Measurements from ENCODE around the gene MRPL28.
"Not testable (repeated sequence)": the region's sequence is repeated elsewhere in the genome, so short reads cannot be mapped to it uniquely, and the experiment has no call there.

Gene MRPL28

DNA sequence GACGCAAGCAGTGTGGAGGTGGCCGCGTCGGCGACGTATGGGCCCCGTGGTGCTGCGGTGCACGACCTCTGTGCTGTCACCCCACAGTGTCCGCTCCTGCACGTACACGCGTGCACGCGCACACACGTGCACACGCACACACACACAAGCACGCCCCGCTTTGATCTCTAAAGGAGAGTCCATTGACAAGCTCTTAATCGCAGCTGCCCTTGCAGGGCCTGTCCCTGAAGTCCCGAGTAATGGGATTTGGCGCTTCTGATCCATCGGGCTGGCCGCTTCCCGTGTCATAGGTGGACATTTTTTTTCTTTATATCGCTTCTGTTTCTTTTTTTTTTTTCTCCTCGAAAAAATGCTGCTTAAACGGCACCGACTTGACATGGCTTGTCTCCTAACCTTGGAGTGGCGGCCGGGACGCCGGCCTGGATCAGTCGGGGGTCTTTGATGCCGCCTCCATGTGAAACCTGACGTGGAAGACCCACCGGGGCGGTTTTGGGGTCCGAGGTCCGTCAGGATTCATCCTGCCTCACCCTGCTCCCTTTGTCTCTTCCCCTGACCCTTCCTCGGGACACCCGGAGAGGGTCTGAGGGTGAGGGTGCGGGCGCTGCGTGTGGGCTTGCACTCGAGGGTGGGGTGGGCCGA, 9.5 kb downstream of the MRPL28 start:
- no peak for DNase-seq (ENCODE audit: low read depth in 2 of 2)

DNA sequence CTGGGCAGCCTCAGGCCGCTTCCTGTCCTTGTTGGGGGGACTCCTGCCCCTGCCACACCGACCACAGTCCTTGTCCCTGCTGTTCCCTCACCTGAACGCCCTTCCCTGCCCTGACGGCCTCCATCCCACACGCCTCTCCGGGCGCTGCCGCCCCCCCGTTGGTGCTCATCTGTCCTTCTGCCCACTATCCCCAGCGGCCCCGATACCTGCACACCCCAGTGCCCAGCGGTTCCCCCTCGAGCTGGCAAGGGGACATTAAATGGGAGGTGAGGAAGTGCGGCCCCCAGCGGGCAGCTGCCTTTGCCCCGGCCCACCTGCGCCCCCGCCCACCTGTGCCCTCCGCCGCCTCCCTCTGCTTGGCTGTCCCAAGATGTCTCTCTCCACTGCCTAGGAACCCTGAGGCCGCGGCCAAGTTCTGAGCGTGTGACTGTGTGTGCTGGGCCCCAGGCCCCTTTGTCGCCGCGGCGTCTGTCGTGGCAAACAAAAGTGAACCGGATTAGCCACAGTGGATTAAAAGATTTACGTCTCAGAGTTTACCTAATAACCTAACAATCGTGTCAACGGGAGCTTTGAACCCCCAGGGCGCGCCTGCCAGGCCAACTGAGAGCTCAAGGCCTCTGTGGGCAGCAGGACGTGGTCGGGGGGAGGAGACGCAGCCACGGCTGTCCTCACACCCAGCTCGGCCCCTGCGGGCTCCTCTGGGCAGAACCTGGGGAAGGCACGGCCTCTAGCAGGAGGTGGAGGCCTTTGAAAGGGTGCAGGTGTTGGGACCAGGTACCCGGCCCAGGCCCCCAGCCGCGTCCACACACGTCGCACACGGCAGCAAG, 10.3 kb downstream of the MRPL28 start:
- DNase-seq (ENCODE audit: low read depth in 2 of 2), result no peak

DNA sequence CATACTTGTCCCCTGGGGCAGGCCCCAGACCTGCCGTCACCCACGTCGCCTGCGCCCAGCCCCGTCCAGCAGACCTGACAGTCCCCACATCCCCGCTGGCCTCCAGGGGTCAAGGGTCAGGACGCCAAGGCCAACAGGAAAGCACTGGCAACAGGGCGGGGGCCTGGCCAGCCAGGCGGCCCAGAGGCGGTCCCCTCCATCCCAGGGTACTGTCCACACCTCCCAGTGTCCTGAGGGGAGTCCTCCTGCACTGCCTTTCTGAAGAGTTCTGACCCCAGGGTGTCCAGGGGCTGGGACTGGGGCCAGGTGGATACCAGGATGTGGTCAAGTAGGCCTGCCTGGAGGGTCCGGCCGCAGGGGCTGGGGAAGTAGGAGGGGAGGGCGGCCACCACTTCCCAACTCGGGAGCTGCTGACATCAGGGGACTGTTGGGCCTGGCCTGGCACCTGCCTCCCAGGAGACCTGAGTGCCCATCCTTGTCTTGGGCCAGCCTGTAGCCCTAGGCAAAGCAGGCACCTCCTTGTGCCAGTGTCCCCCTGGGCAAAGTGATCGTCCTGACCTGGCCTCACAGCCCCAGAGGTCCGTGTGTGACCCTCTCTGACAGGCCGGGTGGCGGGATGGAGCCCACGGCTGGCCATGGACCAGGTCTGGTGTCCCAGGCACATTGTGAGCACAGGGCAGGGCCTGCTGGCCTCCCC, 11.1 kb downstream of the MRPL28 start:
- DNase-seq (ENCODE audit: low read depth in 2 of 2), result no peak

DNA sequence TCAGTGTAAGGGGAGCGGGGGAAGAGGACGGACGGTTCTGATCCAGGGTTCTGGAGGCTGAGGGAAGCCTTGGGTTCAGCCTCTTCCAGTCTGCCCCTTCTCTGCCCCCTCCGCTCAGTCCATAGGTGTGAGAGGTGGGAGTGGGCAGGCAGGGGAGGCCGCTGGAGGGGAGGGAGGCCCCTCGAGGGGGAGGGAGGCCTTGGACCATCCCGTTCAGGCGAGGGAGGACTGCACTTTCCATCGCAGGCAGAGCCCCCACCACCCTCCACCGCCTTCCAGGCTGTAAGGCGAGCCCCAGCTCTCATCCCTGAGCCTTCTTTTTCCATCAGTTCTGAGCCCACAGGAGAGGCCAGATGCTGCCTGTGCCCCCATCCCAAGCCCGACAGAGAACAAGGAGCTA, 13.6 kb downstream of the MRPL28 start:
- DNase-seq (ENCODE audit: low read depth in 2 of 2), result no peak

DNA sequence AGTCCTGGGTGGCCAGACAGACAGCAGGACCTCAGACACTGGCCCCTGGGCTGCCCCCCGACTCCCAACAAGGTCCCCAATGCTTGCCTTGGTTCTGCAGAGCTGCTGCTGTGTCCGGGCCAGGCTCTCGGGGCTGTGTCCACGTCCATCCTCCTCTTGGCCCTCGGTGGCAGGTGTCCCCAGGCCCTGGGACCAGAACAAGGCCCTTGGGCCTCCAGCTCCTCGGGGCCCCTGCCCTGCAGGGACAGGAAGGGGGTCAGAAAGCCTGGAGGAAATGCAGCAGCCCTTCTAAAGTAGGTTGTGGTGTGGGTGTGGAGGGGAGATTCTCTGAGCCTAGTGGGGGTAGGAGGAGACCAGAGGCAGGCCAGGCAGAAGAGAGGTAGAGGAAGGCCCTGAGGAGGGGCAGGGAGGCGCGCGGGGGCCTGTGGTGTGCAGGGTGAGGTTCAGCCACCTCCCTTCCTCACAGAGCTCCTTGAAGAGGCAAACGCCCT, 15.3 kb downstream of the MRPL28 start:
- no peak for DNase-seq (ENCODE audit: low read depth in 2 of 2)

DNA sequence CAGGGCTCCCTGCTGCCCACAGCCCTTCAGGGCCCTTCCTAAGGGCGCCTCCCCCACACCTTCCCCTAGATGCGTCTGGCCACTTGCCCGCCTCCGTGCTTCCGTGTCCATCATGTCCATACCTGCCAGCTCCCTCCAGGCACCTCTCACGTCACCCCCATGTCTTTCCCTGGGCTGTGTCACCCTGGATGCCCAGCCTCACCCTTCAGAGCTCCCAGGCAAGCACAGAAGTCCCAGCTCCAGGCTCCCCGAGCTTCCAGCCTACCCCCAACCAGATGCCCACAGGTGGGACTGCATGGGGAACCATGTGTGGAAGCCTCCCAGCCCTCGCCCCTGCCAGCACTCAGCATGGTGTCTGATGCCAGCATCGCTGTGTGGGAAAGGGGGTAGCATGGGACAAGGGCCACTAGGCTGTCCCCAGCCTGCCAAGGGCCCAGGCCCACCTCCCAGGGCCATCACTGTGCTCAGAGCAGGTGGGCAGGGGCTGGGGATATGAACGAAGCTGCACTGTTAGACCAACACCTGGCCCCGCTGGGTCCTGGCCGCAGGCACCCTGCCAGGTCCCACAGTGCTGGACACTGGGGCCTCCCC, 16.0 kb downstream of the MRPL28 start:
- DNase-seq (ENCODE audit: low read depth in 2 of 2), result no peak

DNA sequence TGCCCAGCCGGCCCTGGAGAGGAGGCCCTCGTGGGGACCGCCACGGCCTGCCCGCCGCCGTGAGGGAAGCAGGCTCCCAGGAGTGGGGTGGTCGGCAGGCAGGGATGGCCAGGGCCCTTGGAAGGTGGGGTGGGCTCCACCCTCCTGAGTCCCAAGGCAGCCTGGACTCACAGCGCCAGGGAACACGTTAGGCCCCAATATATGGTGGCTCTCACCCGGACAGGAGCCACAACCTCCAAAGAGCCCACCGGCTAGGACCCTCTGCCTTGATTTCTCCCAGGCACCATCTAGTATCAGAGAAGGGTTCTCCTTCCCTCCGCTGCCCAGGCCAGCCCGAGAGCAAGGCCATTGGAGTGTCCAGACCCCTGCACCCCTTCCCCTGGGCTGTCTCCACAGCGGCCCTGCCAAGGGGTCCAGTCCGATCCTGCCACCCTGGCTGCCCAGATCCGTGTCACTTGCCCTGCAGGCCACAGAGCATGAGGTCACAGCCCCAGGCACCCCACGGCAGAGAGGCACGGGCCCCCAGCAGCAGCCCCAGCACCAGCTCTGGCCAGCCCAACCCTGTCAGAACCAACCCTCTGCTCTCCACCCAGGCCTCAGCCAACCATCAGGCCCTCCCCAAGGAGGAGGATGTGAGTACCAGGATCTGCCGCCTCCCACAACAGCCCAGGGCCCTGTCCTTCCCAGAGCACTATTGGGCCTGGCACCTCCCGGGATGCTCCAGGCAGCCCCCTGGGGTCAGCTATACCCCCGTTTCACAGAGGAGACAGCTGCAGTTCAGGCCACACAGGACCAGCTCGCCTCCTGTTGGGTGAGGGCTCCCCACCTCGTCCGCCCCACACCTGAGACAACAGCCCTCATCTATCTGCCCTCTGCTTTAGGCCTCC, 16.7 kb downstream of the MRPL28 start:
- no peak for DNase-seq (ENCODE audit: low read depth in 2 of 2)

DNA sequence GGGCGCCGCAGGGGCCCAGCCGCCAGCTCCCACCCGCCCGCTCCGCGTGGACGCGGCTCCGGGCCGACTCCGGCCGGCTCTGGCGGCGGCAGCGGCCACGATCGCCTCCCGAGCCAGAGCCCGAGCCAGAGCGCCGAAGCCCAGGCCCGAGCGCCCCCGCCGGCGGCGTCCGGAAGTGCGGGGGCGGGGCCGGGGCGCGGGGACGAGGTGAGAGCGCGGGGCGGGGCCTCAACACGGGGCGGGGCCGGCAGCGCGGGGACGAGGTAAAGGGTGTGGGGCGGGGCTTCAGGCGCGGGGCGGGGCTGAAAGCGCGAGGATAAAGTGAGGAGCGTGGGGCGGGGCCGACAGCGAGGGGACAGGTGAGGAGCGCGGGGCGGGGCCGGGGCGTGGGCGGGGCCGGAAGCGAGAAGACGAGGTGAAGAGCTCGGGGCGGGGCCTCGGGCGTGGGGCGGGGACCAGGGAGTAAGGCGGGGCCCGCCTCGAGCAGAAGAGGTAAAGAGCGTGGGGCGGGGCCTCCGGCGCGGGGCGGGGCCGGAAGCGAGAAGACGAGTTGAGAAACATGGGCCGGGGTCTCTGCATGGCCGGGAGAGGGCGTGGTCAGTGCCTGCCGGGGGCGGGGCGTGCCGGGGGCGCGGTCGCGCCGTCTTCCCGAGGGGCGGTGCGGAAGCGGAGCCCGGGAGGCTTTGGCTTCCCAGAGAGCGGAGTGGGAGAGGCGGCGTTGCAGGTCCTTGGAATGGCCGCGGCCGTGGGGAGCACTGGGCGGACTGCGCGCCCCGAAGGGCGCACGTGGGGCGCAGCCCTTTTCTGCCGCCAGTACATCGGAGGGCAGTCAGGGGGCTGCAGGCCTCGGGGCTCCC, 17.6 kb downstream of the MRPL28 start, which contains the start of gene AXIN1:
Gene AXIN1 (minus strand): TSS at position 177 of the 857 bp plus-strand sequence. CDS start 5,698 bp downstream, outside the sequence.
- peak; percentile 100 for DNase-seq (ENCODE audit: low read depth in 2 of 2)

DNA sequence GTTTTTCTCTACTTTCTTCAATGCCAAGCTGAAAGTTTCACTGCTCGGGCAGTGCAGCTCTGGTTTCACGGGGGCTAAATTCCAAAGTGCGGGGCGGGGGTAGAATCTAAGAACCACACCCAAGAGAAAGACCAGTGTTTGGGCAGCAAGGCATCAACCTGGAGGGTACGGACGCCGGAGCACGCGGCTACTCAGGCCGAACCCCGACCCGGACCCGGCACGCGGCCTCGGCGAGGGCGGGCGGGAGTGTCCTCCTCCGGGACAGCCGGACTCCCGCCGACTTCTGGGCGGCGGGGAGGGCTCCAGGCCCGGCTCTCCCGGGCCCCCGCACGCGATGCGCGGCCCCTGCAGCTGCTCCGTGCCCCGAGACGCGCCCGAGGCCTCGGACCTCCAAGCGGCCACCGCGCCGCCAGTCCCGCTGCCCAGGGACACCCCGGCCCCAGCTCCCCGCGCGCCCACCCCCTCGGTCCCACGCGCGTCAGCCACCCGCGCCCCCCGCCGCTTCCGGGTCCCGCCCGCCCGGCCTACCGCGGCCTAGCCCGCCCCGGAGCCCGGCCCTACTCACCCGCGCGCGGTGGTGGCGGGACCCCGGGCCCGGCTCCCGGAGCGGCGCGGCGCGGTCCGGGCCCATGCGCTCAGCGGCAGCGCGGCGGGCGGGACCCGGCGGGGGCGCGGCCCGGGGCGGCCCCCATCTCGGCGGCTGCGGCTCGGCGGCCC, 18.4 kb downstream of the MRPL28 start:
- peak; percentile 15 to 38 for DNase-seq (ENCODE audit: low read depth in 2 of 2)

DNA sequence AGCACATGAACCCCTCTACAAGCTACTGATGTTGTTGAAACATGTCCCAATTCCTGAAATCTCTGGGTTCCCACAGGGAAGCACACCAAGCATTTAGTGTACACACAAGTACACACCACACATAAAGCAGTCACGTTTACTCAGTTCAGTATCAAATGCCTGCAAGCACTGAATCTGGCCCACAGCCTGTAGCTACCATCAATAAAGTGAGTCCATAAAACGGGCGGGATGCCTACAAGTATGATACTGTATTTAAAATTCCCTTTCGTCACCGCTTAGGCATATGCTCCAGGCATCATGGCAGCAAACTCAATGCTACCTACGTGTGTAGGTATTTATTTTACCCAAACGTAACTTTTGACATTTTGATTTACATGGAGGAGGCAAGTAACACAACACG, 20.1 kb downstream of the MRPL28 start:
- DNase-seq (ENCODE audit: low read depth in 2 of 2), result no peak

DNA sequence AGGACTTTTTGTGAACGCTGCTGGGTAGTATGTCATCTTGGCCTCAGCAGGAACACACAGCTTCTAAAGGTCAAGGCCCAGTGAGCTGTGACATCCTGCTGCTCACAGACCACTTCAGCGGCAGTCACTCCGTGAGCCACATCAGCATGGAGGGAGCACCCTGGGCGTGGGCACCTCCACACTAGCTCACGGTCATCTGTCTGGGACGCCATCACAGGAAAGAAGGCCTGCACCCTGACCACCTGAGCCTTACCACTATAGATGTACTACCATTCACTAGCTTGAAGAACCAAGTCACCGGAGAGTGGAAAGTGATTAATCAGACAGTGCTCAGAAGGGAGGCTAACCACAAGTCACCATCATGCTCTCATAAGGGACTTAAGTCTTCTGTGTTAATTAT, 21.1 kb downstream of the MRPL28 start:
- no peak for DNase-seq (ENCODE audit: low read depth in 2 of 2)

DNA sequence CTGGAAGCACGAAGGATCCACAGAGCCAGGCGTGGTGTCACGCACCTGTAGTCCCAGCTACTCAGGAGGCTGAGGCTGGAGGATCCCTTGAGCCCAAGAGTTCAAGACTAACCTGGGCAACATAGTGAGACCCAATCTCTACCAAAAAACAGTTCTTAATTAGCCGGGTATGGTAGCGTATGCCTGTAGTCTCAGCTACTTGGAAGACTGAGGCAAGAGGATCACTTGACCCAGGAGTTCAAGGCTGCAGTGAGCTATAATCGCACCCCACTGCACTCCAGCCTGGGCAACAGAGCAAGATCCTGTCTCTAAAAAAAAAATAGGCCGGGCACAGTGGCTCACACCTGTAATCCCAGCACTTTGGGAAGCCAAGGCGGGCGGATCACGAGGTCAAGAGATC, 21.8 kb downstream of the MRPL28 start:
- DNase-seq (ENCODE audit: low read depth in 2 of 2), result not testable (repeated sequence)

DNA sequence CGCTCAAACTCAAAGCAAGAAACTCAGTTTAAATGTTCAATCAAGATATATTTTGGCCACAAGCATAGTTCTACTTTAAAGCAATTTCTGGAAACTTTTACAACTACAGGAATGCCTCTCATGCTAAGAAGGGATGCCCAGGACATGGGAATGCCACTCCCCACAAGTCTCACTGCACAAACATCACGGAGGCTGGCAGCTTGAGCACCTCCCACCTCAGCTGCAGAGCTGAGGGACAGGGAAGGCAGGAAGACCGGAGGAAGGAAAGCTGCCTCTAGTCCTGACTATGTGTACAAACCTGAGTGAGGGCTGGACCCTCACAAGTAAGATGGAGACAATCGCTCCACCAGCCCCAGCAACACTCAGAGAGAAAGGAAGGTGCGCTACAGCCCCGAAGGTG, 23.1 kb downstream of the MRPL28 start:
- DNase-seq (ENCODE audit: low read depth in 2 of 2), result no peak

DNA sequence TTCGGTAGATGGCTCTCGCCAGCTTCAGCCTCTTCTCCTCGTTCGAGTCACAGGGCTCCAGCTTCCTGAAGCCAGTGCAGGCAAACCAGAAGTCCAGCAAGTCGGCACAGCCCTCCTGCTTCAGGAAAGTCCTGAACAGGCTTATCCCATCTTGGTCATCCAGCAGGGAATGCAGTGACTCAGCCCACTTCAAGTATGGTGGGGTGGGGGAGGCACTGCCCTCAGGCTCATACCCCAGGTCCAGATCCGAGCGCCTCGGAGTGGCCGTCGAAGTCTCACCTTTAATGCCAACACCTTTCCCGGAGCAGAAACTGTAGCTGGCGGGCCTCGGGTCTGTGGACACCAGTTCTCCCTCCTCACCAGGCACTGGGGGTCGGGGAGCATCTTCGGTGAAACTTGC, 23.8 kb downstream of the MRPL28 start:
- DNase-seq (ENCODE audit: low read depth in 2 of 2), result no peak

DNA sequence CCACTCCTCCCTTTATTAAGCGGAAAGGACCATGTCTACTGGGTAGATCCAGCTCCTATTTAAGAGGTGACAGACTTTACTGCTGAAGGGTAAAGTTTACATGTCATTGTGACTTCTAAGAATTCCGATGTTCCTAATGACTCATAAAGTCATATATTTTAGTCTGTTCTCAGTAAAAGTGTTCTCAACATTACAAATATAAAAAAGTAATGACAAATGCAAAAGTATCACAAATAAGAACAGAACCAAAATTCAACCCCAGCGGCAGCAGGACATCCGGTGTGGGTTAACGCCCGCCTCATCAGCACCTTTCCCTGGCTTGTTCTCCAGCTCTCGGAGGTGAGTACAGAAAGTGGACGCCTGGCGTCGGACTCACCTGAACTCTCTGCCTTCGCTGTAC, 24.6 kb downstream of the MRPL28 start:
- DNase-seq (ENCODE audit: low read depth in 2 of 2), result no peak

DNA sequence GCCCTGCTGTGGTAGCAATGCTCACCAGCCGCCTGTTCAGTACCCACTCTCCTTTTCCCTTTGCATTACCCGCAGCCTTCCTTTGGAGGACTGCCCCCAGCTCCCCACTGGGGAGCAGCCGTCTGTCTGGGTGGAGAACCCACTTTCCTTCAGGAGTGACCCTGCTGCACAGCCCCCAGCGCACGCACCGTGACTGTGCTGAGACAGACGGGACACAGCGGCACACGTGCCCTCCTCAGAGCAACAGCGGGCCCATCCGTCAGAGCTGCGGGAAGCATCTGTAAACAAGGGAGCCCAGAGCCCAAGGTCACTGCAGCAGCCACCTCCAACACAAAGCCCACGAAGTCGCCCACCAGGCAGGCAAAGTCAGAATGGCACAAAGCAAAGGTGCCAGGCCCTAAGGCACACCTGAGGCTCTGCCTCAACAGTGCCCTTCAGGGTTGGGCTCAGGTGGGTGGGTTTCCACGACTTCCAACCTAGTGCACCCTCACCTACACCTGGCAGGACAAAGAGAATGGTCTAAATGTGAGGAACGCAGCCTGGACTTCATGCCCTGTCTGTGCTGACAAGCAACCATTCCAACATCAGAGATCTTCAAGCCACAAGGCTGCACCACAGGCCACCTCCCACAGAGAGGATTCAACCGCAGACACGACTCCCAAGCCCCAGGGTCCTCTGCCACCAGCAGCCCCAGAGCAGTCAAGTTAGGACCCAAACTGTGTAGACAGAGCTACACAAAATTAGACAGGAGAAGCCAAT, 27.7 kb downstream of the MRPL28 start:
- no peak for DNase-seq (ENCODE audit: low read depth in 2 of 2)

DNA sequence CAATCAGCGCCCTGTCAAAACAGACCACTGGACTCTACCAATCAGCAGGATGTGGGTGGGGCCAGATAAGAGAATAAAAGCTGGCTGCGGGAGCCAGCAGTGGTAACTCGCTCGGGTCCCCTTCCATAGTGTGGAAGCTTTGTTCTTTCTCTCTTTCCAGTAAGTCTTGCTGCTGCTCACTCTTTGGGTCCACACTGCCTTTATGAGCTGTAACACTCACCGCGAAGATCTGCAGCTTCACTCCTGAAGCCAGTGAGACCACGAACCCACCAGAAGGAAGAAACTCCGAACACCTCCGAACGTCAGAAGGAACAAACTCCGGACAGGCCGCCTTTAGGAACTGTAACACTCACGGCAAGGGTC, 28.4 kb downstream of the MRPL28 start:
- not testable (repeated sequence) for DNase-seq (ENCODE audit: low read depth in 2 of 2)

DNA sequence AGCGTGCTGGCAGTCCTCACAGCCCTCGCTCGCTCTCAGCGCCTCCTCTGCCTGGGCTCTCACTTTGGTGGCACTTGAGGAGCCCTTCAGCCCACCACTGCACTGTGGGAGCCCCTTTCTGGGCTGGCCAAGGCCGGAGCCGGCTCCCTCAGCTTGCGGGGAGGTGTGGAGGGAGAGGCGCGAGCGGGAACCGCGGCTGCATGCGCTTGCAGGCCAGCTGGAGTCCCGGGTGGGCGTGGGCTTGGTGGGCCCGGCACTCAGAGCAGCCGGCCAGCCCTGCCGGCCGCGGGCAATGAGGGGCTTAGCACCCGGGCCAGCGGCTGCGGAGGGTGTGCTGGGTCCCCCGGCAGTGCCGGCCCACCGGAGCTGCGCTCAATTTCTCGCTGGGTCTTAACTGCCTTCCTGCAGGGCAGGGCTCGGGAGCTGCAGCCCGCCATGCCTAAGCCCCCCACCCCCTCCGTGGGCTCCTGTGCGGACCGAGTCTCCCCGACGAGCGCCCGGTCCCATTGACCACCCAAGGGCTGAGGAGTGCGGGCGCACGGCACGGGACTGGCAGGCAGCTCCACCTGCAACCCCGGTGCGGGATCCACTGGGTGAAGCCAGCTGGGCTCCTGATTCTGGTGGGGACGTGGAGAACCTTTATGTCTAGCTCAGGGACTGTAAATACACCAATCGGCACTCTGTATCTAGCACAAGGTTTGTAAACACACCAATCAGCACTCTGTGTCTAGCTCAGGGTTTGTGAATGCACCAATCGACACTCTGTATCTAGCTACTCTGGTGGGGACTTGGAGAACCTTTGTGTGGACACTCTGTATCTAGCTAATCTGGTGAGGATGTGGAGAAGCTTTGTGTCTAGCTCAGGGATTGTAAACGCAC, 29.0 kb downstream of the MRPL28 start:
- DNase-seq (ENCODE audit: low read depth in 2 of 2), result not testable (repeated sequence)

Data from stimulated activated CD4-positive, alpha-beta T cell treated with anti-CD3 and anti-CD28 coated beads, Interleukin-1b, Interleukin-23, amount 100 ng/mL, for 4 hours (primary cell).